Liver (tissue), 9 donors: ENCODE results near the gene TMEM107. TPM values are rescaled to one million over a fixed set of nuclear protein-coding genes. Genes with fewer than 3 reads are reported as not detected.
A peak's percentile ranks its signal among the peaks of the same experiment; 100 is the strongest.

Experiments used
- DNase-seq: peaks from one replicate; pipeline ENCODE4 v3.0.0-alpha.2; 2017; ENCODE audit warnings: low spot score
- H3K27ac ChIP-seq, 2 donors: one replicate each; pipeline ENCODE4 v1.7.0; 2013; ENCODE audit warnings: inconsistent platforms in 2 of 2, low read length in 2 of 2, control low read depth in 1 of 2, low read depth in 1 of 2, mild to moderate bottlenecking in 1 of 2
- H3K27me3 ChIP-seq, 4 donors: one replicate each; pipeline versions ENCODE4 v1.6.1 to v1.7.0; 2013; ENCODE audit warnings: low read length in 3 of 4, inconsistent platforms in 1 of 4, mild to moderate bottlenecking in 1 of 4, moderate library complexity in 1 of 4; ENCODE audit not compliant: control insufficient read depth in 4 of 4, insufficient read depth in 4 of 4
- H3K36me3 ChIP-seq, 4 donors: one replicate each; pipeline versions ENCODE4 v1.6.1 to v1.7.0; 2013; ENCODE audit warnings: low read length in 3 of 4, mild to moderate bottlenecking in 3 of 4, low read depth in 1 of 4, moderate library complexity in 1 of 4; ENCODE audit not compliant: control insufficient read depth in 4 of 4, insufficient read depth in 3 of 4
- H3K4me1 ChIP-seq, 4 donors: one replicate each; pipeline versions ENCODE4 v1.6.1 to v1.7.0; 2013; ENCODE audit warnings: low read length in 3 of 4, mild to moderate bottlenecking in 3 of 4, moderate library complexity in 1 of 4; ENCODE audit not compliant: control insufficient read depth in 4 of 4, insufficient read depth in 4 of 4
- H3K4me3 ChIP-seq, 3 donors: one replicate each; pipeline versions ENCODE4 v1.6.1 to v1.7.0; 2013; ENCODE audit warnings: low read length in 3 of 3, control low read depth in 1 of 3, low read depth in 1 of 3, mild to moderate bottlenecking in 1 of 3
- H3K9ac ChIP-seq, 2 donors: one replicate each; pipeline ENCODE4 v1.7.0; 2013; ENCODE audit warnings: low read length in 2 of 2, mild to moderate bottlenecking in 2 of 2, moderate library complexity in 2 of 2, control low read depth in 1 of 2, low read depth in 1 of 2
- H3K9me3 ChIP-seq, 4 donors: one replicate each; pipeline versions ENCODE4 v1.6.1 to v1.7.0; 2013; ENCODE audit warnings: low read length in 3 of 4; ENCODE audit not compliant: control insufficient read depth in 4 of 4
- EGR1 ChIP-seq, 2 donors: IDR thresholded peaks; 2 replicates each; pipeline ENCODE4 v1.6.1; 2016 to 2018; ENCODE audit warnings: antibody characterized with exemption in 2 of 2, low read depth in 2 of 2
- FOXA1 ChIP-seq: IDR thresholded peaks from 2 replicates; pipeline ENCODE4 v1.6.1; 2016; ENCODE audit warnings: antibody characterized with exemption
- FOXA2 ChIP-seq: IDR thresholded peaks from 2 replicates; pipeline ENCODE4 v1.6.1; 2016; ENCODE audit warnings: antibody characterized with exemption
- GABPA ChIP-seq, 2 donors: IDR thresholded peaks in 1 of 2; conservative IDR thresholded peaks in 1 of 2; 2 replicates each; pipeline ENCODE4 v1.6.1; 2016; ENCODE audit warnings: antibody characterized with exemption in 2 of 2, mild to moderate bottlenecking in 1 of 2, moderate library complexity in 1 of 2
- HNF4A ChIP-seq, 2 donors: conservative IDR thresholded peaks; 2 replicates each; pipeline ENCODE4 v1.6.1; 2016; ENCODE audit warnings: antibody characterized with exemption in 2 of 2, mild to moderate bottlenecking in 2 of 2
- HNF4G ChIP-seq: IDR thresholded peaks from 2 replicates; pipeline ENCODE4 v1.6.1; 2016; ENCODE audit warnings: antibody characterized with exemption
- JUND ChIP-seq, 2 donors: IDR thresholded peaks; 2 replicates each; pipeline ENCODE4 v1.6.1; 2016; ENCODE audit warnings: antibody characterized with exemption in 2 of 2
- MAX ChIP-seq: IDR thresholded peaks from 2 replicates; pipeline ENCODE4 v1.6.1; 2016; ENCODE audit warnings: antibody characterized with exemption
- NR2F2 ChIP-seq: IDR thresholded peaks from 2 replicates; pipeline ENCODE4 v1.6.1; 2016; ENCODE audit warnings: antibody characterized with exemption
- RAD21 ChIP-seq, 2 donors: IDR thresholded peaks; 2 replicates each; pipeline ENCODE4 v1.6.1; 2016; ENCODE audit warnings: antibody characterized with exemption in 2 of 2, mild to moderate bottlenecking in 2 of 2
- RXRA ChIP-seq, 2 donors: IDR thresholded peaks; 2 replicates each; pipeline ENCODE4 v1.6.1; 2017 to 2018; ENCODE audit warnings: antibody characterized with exemption in 2 of 2, mild to moderate bottlenecking in 1 of 2
- SP1 ChIP-seq: IDR thresholded peaks from 2 replicates; pipeline ENCODE4 v1.6.1; 2018; ENCODE audit warnings: antibody characterized with exemption, mild to moderate bottlenecking
- TAF1 ChIP-seq: conservative IDR thresholded peaks from 2 replicates; pipeline ENCODE4 v1.6.1; 2016; ENCODE audit warnings: antibody characterized with exemption, mild to moderate bottlenecking
- YY1 ChIP-seq: IDR thresholded peaks from 2 replicates; pipeline ENCODE4 v1.6.1; 2016; ENCODE audit warnings: antibody characterized with exemption, mild to moderate bottlenecking
- ZBTB33 ChIP-seq: IDR thresholded peaks from 2 replicates; pipeline ENCODE4 v1.6.1; 2016; ENCODE audit warnings: antibody characterized with exemption
- WGBS: extraction: QIAGEN DNeasy Blood & Tissue Kit; methylation state at CpG from one replicate; pipeline ENCODE4 v1.1.7; 2013; 5-methylcytosine and 5-hydroxymethylcytosine counted together
- polyA plus RNA-seq, 2 donors: library from polyadenylated mRNA; stranded (reverse) in 1 of 2; unstranded in 1 of 2; fragments of 200-250 nt in 1 of 2; fragments of >200 nt in 1 of 2; fragmentation: Nextera tagmentation in 1 of 2; extraction: Ambion mirVana in 1 of 2; gene quantifications; one replicate each; pipeline versions ENCODE4 v1.2.1 to v1.2.3, GENCODE V29; 2013 to 2015
- total RNA-seq, 2 donors: library from RNA; depleted of rRNA; stranded (reverse); fragments of >200 nt; gene quantifications; one replicate each; pipeline ENCODE4 v1.2.3, GENCODE V29; 2014
- TF ChIP-seq, protein P1 (sequence below): fragments of 150-350 bp; IDR thresholded peaks from 2 replicates; pipeline ENCODE4 v1.5.1; 2017; ENCODE audit warnings: improper control_type of control experiment, low read depth, low read length; ENCODE audit not compliant: missing input control
- TF ChIP-seq, protein P2 (sequence below): IDR thresholded peaks from 2 replicates; pipeline ENCODE4 v1.6.1; 2016; ENCODE audit warnings: antibody characterized with exemption
- TF ChIP-seq, protein P3 (sequence below): IDR thresholded peaks from 2 replicates; pipeline ENCODE4 v1.6.1; 2016; ENCODE audit warnings: antibody characterized with exemption, mild to moderate bottlenecking
- donor health status: healthy.
- donor health status: healthy.
- donor health status: healthy.
- donor health status: healthy.
- donor health status: healthy.

TMEM107 gene
- total and polyA plus RNA-seq, 4 donors = 3.0 to 8.4 (median 4.2) TPM

GRCh38 chr17:8155996-8156245, 20.3 kb downstream of the TMEM107 start:
- under 1% methylated on average over 11 of the region's 11 CpGs for WGBS
- peak overlapping the region; percentile 88 to 100 for H3K9ac ChIP-seq
- peak overlapping the region; percentile 69 to 99 (median 89) for H3K4me3 ChIP-seq
- peak overlapping the region; percentile 97 to 99 for H3K27ac ChIP-seq
- peaks cover 12 to 61% (median 40%) of the 10 kb centered on the region in 4 donors for H3K4me1 ChIP-seq
- H3K36me3 ChIP-seq = peaks cover 0 to 8% (median 5%) of the 10 kb centered on the region in 4 donors
- H3K9me3 ChIP-seq = no peaks in the 10 kb centered on the region
- TF ChIP-seq EGR1 (IDR thresholded peaks at IDR 0.05; ENCODE audit: low read depth in 2 of 2) = no peak
- TF ChIP-seq FOXA2 = no peak
- TF ChIP-seq YY1 = no peak
- no peak for TF ChIP-seq JUND (IDR thresholded peaks at IDR 0.05)
- no peak for TF ChIP-seq TAF1
- TF ChIP-seq, protein P1, sequence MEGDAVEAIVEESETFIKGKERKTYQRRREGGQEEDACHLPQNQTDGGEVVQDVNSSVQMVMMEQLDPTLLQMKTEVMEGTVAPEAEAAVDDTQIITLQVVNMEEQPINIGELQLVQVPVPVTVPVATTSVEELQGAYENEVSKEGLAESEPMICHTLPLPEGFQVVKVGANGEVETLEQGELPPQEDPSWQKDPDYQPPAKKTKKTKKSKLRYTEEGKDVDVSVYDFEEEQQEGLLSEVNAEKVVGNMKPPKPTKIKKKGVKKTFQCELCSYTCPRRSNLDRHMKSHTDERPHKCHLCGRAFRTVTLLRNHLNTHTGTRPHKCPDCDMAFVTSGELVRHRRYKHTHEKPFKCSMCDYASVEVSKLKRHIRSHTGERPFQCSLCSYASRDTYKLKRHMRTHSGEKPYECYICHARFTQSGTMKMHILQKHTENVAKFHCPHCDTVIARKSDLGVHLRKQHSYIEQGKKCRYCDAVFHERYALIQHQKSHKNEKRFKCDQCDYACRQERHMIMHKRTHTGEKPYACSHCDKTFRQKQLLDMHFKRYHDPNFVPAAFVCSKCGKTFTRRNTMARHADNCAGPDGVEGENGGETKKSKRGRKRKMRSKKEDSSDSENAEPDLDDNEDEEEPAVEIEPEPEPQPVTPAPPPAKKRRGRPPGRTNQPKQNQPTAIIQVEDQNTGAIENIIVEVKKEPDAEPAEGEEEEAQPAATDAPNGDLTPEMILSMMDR = no peak
- TF ChIP-seq MAX = no peak
- TF ChIP-seq HNF4A (conservative IDR thresholded peaks at IDR 0.05) = no peak
- no peak for TF ChIP-seq SP1
- no peak for TF ChIP-seq GABPA (IDR thresholded peaks at IDR 0.05 in 1 of 2, conservative IDR thresholded peaks at IDR 0.05 in 1 of 2)
- TF ChIP-seq NR2F2 = no peak
- TF ChIP-seq FOXA1 = no peak
- no peak for TF ChIP-seq ZBTB33
- TF ChIP-seq, protein P2, sequence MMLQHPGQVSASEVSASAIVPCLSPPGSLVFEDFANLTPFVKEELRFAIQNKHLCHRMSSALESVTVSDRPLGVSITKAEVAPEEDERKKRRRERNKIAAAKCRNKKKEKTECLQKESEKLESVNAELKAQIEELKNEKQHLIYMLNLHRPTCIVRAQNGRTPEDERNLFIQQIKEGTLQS = no peak
- no peak for TF ChIP-seq HNF4G
- TF ChIP-seq RXRA (IDR thresholded peaks at IDR 0.05) = no peak
- TF ChIP-seq RAD21 (IDR thresholded peaks at IDR 0.05) = no peak
- TF ChIP-seq, protein P3, sequence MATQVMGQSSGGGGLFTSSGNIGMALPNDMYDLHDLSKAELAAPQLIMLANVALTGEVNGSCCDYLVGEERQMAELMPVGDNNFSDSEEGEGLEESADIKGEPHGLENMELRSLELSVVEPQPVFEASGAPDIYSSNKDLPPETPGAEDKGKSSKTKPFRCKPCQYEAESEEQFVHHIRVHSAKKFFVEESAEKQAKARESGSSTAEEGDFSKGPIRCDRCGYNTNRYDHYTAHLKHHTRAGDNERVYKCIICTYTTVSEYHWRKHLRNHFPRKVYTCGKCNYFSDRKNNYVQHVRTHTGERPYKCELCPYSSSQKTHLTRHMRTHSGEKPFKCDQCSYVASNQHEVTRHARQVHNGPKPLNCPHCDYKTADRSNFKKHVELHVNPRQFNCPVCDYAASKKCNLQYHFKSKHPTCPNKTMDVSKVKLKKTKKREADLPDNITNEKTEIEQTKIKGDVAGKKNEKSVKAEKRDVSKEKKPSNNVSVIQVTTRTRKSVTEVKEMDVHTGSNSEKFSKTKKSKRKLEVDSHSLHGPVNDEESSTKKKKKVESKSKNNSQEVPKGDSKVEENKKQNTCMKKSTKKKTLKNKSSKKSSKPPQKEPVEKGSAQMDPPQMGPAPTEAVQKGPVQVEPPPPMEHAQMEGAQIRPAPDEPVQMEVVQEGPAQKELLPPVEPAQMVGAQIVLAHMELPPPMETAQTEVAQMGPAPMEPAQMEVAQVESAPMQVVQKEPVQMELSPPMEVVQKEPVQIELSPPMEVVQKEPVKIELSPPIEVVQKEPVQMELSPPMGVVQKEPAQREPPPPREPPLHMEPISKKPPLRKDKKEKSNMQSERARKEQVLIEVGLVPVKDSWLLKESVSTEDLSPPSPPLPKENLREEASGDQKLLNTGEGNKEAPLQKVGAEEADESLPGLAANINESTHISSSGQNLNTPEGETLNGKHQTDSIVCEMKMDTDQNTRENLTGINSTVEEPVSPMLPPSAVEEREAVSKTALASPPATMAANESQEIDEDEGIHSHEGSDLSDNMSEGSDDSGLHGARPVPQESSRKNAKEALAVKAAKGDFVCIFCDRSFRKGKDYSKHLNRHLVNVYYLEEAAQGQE = no peak
- no peaks in the 10 kb centered on the region for H3K27me3 ChIP-seq
- no peak for DNase-seq
